ENCODE results near the gene LRPAP1.
"Not testable (repeated sequence)": the region's sequence is repeated elsewhere in the genome, so short reads cannot be mapped to it uniquely, and the experiment has no call there.

GRCh38 chr4:3557088-3557492 is 24.9 kb upstream of the LRPAP1 start:
- not testable (repeated sequence) for TF ChIP-seq CTCF, POLR2A (IDR thresholded peaks at IDR 0.05)
